GM10266 (cell line): ENCODE data around the gene CD3D.

Experiments used
- DNase-seq: peaks from one replicate; pipeline ENCODE4 v3.0.0; 2012; ENCODE audit errors: extremely low spot score
- TF ChIP-seq, protein P1 (sequence below): IDR thresholded peaks from 2 replicates; pipeline ENCODE4 v1.5.1; 2012; ENCODE audit warnings: mild to moderate bottlenecking, low read depth; ENCODE audit not compliant: control insufficient read depth, insufficient read depth; ENCODE audit errors: missing control alignments

The CD3D gene

GRCh38 chr11:118289401-118289800 is 53.1 kb downstream of the CD3D start:
- no peak for DNase-seq
- TF ChIP-seq, protein P1, sequence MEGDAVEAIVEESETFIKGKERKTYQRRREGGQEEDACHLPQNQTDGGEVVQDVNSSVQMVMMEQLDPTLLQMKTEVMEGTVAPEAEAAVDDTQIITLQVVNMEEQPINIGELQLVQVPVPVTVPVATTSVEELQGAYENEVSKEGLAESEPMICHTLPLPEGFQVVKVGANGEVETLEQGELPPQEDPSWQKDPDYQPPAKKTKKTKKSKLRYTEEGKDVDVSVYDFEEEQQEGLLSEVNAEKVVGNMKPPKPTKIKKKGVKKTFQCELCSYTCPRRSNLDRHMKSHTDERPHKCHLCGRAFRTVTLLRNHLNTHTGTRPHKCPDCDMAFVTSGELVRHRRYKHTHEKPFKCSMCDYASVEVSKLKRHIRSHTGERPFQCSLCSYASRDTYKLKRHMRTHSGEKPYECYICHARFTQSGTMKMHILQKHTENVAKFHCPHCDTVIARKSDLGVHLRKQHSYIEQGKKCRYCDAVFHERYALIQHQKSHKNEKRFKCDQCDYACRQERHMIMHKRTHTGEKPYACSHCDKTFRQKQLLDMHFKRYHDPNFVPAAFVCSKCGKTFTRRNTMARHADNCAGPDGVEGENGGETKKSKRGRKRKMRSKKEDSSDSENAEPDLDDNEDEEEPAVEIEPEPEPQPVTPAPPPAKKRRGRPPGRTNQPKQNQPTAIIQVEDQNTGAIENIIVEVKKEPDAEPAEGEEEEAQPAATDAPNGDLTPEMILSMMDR = no peak
